Endothelial cell (in vitro differentiated cells): ENCODE data around the gene CDHR1. TPM values are rescaled to one million over a fixed set of nuclear protein-coding genes. Genes with fewer than 3 reads are reported as not detected.
"Not testable (repeated sequence)": the region's sequence is repeated elsewhere in the genome, so short reads cannot be mapped to it uniquely, and the experiment has no call there.

Source experiments
- DNase-seq: peaks from one replicate; pipeline ENCODE4 v3.0.0; 2021; ENCODE audit warnings: low spot score
- H3K27ac Mint-ChIP-seq: one replicate; pipeline ENCODE4 v1.8.0; 2021; ENCODE audit warnings: mixed read lengths, inconsistent platforms; ENCODE audit not compliant: unreplicated experiment
- H3K27me3 Mint-ChIP-seq: one replicate; pipeline ENCODE4 v1.8.0; 2021; ENCODE audit warnings: mild to moderate bottlenecking, moderate library complexity, mixed read lengths, inconsistent platforms; ENCODE audit not compliant: unreplicated experiment
- H3K36me3 Mint-ChIP-seq: one replicate; pipeline ENCODE4 v1.8.0; 2021; ENCODE audit warnings: mild to moderate bottlenecking, low read depth, mixed read lengths, inconsistent platforms; ENCODE audit not compliant: unreplicated experiment
- H3K4me1 Mint-ChIP-seq: one replicate; pipeline ENCODE4 v1.8.0; 2021; ENCODE audit warnings: mild to moderate bottlenecking, mixed read lengths, inconsistent platforms; ENCODE audit not compliant: unreplicated experiment
- H3K4me3 Mint-ChIP-seq: one replicate; pipeline ENCODE4 v1.8.0; 2021; ENCODE audit warnings: mild to moderate bottlenecking, mixed read lengths, inconsistent platforms; ENCODE audit not compliant: unreplicated experiment
- H3K9me3 Mint-ChIP-seq: one replicate; pipeline ENCODE4 v1.8.0; 2021; ENCODE audit warnings: mixed read lengths, inconsistent platforms; ENCODE audit not compliant: unreplicated experiment
- total RNA-seq: library from RNA; stranded (reverse); fragmentation: NEBNext Ultra II Directional; extraction: Animal tissue kit (Norgen Biotek cat#: 25700); gene quantifications from one replicate; pipeline ENCODE4 v1.2.1, GENCODE V29; 2021; ENCODE audit not compliant: unreplicated experiment
- TF ChIP-seq, protein P1 (sequence below): fragments of 200-600 bp; sonication (generic); IDR thresholded peaks from one replicate; pipeline ENCODE4 v1.5.0; 2021; ENCODE audit warnings: antibody characterized with exemption; ENCODE audit not compliant: unreplicated experiment

CDHR1 gene
- total RNA-seq, 1 donor from 2014 or later, result 1.3 TPM

DNA sequence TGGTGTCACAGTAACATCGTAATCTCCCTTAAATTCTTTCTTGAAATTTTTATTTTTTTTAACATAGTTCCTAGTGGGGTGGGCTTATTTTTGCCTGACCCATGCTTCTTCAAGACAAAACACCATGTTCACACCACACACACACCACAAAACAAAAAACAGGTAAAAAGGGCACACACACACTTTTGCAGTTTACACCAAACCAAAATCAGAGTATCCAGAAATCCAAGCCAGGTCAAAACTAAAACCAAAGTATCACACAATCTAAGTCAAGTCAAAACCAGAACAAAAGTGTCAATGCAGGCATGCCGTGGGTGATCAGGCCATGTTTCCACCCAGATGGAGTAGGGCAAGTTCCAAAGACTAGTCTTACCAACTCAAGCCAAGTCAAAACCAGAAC lies 23.1 kb upstream of the CDHR1 start:
- H3K27me3 Mint-ChIP-seq, H3K9me3 Mint-ChIP-seq, DNase-seq, H3K27ac Mint-ChIP-seq, H3K36me3 Mint-ChIP-seq, H3K4me1 Mint-ChIP-seq, H3K4me3 Mint-ChIP-seq: not testable (repeated sequence)

DNA sequence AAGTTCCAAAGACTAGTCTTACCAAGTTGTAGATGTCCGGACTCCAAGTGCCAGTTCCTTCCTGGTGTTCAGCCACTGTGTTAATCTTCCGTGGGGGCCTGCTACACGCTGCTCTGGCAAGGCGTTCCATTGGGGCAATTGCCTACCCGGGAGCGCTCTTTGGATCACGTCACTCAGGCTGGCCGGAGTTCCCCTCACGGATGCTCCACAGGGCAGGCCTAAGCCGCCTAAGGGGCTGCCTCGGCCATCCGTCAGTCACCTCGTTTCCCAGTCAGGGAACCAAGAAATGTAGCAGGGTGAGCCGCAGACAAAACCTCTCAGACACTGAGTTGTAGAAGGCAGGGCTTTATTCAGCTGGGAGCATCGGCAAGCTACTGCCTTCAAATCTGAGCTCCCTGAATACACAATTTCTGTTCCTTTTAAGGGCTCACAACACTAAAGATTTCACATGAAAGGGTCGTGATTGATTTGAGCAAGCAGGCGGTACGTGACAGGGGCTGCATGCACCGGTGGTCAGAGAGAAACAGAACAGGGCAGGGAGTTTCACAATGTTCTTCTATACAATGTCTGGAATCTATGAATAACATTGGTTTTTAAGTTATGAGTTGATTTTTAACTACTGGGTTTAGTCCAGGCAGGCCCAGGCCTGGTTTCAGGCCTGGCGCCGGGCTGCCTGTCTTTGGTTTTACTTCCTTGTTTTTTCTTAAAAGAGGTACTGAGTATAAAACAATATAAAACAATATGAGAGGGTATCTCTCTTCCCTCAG lies 22.5 kb upstream of the CDHR1 start:
- H3K27me3 Mint-ChIP-seq, H3K9me3 Mint-ChIP-seq, H3K27ac Mint-ChIP-seq, H3K36me3 Mint-ChIP-seq, DNase-seq, H3K4me3 Mint-ChIP-seq, H3K4me1 Mint-ChIP-seq: not testable (repeated sequence)

GRCh38 chr10:84172467-84173356 lies 21.6 kb upstream of the CDHR1 start:
- TF ChIP-seq, protein P1, sequence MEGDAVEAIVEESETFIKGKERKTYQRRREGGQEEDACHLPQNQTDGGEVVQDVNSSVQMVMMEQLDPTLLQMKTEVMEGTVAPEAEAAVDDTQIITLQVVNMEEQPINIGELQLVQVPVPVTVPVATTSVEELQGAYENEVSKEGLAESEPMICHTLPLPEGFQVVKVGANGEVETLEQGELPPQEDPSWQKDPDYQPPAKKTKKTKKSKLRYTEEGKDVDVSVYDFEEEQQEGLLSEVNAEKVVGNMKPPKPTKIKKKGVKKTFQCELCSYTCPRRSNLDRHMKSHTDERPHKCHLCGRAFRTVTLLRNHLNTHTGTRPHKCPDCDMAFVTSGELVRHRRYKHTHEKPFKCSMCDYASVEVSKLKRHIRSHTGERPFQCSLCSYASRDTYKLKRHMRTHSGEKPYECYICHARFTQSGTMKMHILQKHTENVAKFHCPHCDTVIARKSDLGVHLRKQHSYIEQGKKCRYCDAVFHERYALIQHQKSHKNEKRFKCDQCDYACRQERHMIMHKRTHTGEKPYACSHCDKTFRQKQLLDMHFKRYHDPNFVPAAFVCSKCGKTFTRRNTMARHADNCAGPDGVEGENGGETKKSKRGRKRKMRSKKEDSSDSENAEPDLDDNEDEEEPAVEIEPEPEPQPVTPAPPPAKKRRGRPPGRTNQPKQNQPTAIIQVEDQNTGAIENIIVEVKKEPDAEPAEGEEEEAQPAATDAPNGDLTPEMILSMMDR, result no peak
- Mint-ChIP-seq H3K4me3 (no peak overlapping the region), H3K4me1 (peaks cover 3% of the 10 kb centered on the region), H3K36me3 (no peaks in the 10 kb centered on the region), H3K27ac (no peak overlapping the region), H3K9me3 (no peaks in the 10 kb centered on the region), H3K27me3 (peaks cover 1% of the 10 kb centered on the region)
- no peak for DNase-seq

GRCh38 chr10:84173501-84173929 lies 20.8 kb upstream of the CDHR1 start, which contains the start of gene GPR15LG:
TSS of gene GPR15LG (plus strand) at chr10:84173801. CDS start at chr10:84173852, 51 bp downstream.
- no peak within 1 kb of the TSS for H3K27ac Mint-ChIP-seq

GRCh38 chr10:84175436-84175835 lies 18.9 kb upstream of the CDHR1 start:
- TF ChIP-seq, protein P1, result no peak
- Mint-ChIP-seq H3K4me3 (no peak overlapping the region), H3K27ac (no peak overlapping the region), H3K9me3 (no peaks in the 10 kb centered on the region), H3K4me1 (peaks cover 3% of the 10 kb centered on the region), H3K27me3 (peaks cover 1% of the 10 kb centered on the region), H3K36me3 (no peaks in the 10 kb centered on the region)
- no peak for DNase-seq

More at GRCh38 chr10:84173501-84173929, 20.8 kb upstream of the CDHR1 start, which contains the start of gene GPR15LG:
- Mint-ChIP-seq H3K4me1 (peaks cover 3% of the 10 kb centered on the region), H3K9me3 (no peaks in the 10 kb centered on the region), H3K36me3 (no peaks in the 10 kb centered on the region), H3K4me3 (no peak within 1 kb of the TSS), H3K27me3 (peaks cover 1% of the 10 kb centered on the region)
- no peak for DNase-seq
- TF ChIP-seq, protein P1, result no peak
